NCI-H1694 treated with DMSO at 0.1 percent for 48 hours (cell line): ENCODE data around the gene DMAC2.
"Not testable (repeated sequence)": the region's sequence is repeated elsewhere in the genome, so short reads cannot be mapped to it uniquely, and the experiment has no call there.

Experiments used
- DNase-seq: peaks from one replicate; lab custom pipeline; 2025; lab: John Stamatoyannopoulos, UW

The DMAC2 gene

DNA sequence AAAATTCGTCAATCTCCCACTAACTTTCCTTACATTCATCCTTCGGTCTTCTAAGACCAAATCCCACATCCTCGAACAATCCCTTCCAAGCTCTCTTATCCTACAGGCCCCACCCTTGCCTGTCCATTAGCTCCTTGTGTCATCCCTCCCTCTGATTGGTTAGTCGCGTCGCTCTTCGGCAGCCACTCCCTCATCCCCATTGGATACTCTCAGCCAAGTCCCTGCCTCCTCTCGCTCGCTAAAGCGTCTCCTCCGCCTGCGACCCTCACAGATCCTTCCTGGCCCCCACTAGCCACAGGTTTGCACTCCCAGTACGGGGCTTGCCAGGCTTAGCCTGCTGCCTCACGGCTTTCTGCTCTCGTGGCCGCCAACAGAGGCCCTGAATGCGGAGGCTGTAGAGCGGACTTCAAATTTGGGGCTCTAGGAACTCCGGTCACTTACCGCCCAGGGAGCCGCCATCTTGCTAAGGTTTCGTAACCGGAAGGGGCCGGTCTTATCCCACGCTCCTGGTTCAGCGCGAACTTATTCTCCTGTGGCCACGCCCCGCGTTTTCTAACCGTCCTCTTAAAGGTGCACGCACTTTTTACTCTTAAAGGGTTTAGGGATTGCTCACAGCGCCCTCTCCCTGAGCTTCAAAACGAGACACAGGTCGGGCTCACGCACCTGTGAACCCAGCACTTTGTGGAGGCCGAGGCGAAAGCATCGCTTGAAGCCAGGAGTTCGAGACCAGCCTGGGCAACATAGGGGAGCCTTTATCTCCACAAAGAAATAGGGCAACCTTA, at the start of gene DMAC2:
DMAC2 (minus strand) TSS at position 472 of the 782 bp plus-strand sequence; CDS start at position 459, 13 bp downstream.
- peak; percentile 98 for DNase-seq

DNA sequence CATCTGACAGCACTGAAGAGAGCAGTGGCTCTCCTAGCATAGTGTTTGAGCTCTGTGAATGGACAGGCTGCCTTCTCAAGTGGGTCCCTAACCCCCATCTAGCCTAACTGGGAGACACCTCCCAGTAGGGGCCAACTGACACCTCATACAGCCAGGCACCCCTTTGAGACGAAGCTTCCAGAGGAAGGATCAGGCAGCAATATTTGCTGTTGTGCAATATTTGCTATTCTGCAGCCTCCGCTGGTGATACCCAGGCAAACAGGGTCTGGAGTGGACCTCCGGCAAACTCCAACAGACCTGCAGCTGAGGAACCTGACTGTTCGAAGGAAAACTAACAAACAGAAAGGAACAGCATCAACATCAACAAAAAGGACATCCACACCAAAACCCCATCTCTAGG, 47.2 kb upstream of the DMAC2 start:
- DNase-seq, result not testable (repeated sequence)

- no peak for DNase-seq
Measured at GRCh38 chr19:41484822-41485221, 45.1 kb upstream of the DMAC2 start.

GRCh38 chr19:41480336-41480735, 40.6 kb upstream of the DMAC2 start:
- no peak for DNase-seq

GRCh38 chr19:41479757-41480191, 40.1 kb upstream of the DMAC2 start:
- no peak for DNase-seq

- DNase-seq, result no peak
Measured at GRCh38 chr19:41478875-41479756, 39.4 kb upstream of the DMAC2 start.

DNA sequence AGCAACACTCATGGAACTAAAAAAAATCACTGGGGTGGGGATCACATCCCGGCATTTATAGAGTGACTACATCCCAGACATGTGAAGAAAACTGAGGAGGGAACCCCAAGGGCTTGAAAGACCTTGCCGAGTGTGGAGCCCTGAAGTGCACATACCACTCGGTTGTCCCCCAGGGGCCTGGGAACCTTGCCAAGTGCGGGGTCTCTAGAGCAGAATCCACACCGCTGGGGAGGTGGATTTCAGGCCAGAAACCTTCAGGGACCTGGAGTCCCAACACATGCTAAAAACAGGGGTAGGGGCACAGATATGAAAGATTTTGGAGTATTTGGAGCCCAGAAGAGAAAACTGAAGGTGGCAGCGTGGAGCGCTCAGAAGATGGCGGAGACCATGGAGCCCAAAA, 38.5 kb upstream of the DMAC2 start:
- DNase-seq, result no peak

DNA sequence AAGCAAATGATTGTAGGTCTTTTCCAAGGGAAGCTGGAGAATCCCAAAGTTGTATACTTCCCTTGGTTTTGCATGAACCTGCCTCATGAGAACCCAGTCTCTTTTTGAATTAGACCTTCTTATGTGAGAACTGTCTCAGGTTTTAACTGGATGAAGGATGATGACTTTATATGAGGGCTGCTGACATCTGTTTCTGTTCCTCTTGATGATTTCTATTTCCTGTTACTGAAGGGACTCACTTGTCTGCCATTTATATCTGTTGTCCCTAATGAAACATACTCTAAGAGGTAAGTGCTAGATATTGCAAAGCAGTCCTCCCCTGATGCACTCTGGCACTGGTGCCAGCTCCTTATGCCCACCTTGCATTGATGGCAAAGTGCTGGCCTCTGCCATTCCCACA, 36.9 kb upstream of the DMAC2 start:
- DNase-seq, result no peak

- not testable (repeated sequence) for DNase-seq
Measured at GRCh38 chr19:41463257-41464256, 23.8 kb upstream of the DMAC2 start.

DNA sequence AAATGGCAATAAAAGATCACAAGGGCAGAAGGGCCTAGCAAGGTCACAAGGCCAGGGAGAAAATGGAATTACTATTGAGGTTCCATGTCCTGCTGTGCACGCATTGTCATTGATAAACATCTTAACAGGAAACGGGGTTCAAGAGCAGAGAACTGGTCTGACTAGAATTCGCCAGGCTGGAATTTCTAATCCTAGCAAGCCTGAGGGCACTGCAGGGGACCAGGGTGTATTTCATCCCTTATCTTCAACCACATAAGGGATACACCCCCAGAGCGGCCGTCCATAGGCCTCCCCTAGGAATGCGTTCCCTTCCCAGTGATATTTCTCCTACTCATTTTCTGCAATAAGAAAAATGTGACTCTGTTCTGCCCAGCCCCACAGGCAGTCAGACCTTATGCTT, 22.8 kb upstream of the DMAC2 start:
- DNase-seq, result no peak

GRCh38 chr19:41457241-41457640, 17.5 kb upstream of the DMAC2 start:
- DNase-seq, result no peak

GRCh38 chr19:41456342-41456918, 16.7 kb upstream of the DMAC2 start:
- no peak for DNase-seq

- DNase-seq, result no peak
Measured at GRCh38 chr19:41455936-41456335, 16.2 kb upstream of the DMAC2 start.

- DNase-seq, result no peak
Measured at GRCh38 chr19:41452584-41453275, 13.0 kb upstream of the DMAC2 start.

DNA sequence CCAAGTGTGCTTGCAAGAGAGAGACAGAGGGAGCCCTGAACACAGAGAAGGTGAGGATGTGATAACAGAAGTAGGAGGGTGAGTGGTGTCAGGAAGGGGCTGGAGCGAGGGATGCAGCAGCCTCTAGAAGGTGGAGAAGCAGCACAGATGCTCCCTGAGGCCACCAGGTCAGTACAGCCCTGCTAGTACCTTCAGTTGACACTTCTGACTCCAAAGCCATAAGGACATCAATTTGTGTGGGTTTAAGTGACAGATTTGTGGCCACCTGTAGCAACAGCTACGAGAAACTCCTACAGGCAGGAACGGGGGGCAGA, 10.1 kb upstream of the DMAC2 start:
- DNase-seq, result no peak

GRCh38 chr19:41449079-41449864, 9.6 kb upstream of the DMAC2 start:
- DNase-seq, result peak; percentile 40

- no peak for DNase-seq
Measured at GRCh38 chr19:41447732-41448332, 8.1 kb upstream of the DMAC2 start.

GRCh38 chr19:41445575-41445974, 5.9 kb upstream of the DMAC2 start:
- DNase-seq, result no peak

DNA sequence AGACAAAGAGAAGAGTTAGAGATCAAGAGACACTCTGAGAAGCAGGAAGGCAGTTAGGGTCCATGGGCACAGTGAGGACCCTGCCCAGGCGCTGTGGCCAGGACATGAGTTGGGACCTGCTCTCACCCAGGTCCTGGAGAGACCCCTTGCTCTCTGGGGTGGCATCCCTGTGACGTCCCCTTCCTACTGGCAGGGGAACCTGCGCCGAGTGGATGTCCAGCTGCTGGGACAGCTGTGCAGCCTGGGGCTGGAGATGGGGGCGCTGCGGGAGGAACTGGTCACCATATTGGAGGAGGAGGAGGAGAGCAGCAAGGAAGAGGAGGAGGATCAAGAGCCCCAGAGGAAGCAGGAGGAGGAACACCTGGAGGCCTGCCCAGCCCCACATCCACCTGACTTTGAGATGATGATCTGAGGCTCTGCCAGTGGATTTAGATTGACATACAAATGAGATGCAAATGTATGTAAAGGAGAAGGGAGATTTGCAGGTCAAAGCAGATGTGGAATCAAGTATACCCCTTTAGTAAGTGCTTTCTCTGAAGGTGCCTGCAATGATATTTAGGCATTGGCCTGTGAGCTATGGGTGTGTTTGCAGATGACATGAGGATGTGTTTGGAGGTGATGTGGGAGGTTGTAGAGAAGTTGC, 4.2 kb upstream of the DMAC2 start:
- no peak for DNase-seq
